ENCODE data around the gene CYP26C1.

Gene CYP26C1

GRCh38 chr10:93064874-93065660 lies 4.5 kb downstream of the CYP26C1 start:
- DNase-seq, result no peak

GRCh38 chr10:93065675-93066543 lies 5.3 kb downstream of the CYP26C1 start:
- DNase-seq, result no peak

- no peak for DNase-seq
Measured at GRCh38 chr10:93066544-93066913, 5.9 kb downstream of the CYP26C1 start.

- no peak for DNase-seq
Measured at GRCh38 chr10:93067443-93068365, 7.1 kb downstream of the CYP26C1 start.

- DNase-seq, result no peak
Measured at GRCh38 chr10:93068411-93069244, 8.0 kb downstream of the CYP26C1 start.

GRCh38 chr10:93069245-93069561 lies 8.6 kb downstream of the CYP26C1 start:
- DNase-seq, result no peak

- no peak for DNase-seq
Measured at GRCh38 chr10:93070378-93071176, 10.0 kb downstream of the CYP26C1 start.

GRCh38 chr10:93071177-93071472 lies 10.5 kb downstream of the CYP26C1 start:
- no peak for DNase-seq

GRCh38 chr10:93071674-93072224 lies 11.2 kb downstream of the CYP26C1 start:
- DNase-seq, result no peak

- DNase-seq, result no peak
Measured at GRCh38 chr10:93072225-93072712, 11.7 kb downstream of the CYP26C1 start.

GRCh38 chr10:93072713-93073538 lies 12.3 kb downstream of the CYP26C1 start:
- no peak for DNase-seq

GRCh38 chr10:93073539-93074146 lies 13.0 kb downstream of the CYP26C1 start, which contains the start of gene CYP26A1:
CYP26A1 (plus strand) TSS chr10:93073893; CDS start chr10:93073935, 42 bp downstream.
- no peak for DNase-seq

GRCh38 chr10:93074147-93074596 lies 13.6 kb downstream of the CYP26C1 start:
- DNase-seq, result no peak

GRCh38 chr10:93074597-93075368 lies 14.2 kb downstream of the CYP26C1 start:
- no peak for DNase-seq

- no peak for DNase-seq
Measured at GRCh38 chr10:93075369-93076221, 15.0 kb downstream of the CYP26C1 start.

GRCh38 chr10:93076871-93077270 lies 16.3 kb downstream of the CYP26C1 start:
- no peak for DNase-seq

GRCh38 chr10:93077860-93078337 lies 17.3 kb downstream of the CYP26C1 start:
- no peak for DNase-seq
